NCI-H2029 (cell line): ENCODE results near the gene OR5AL1.
"Not testable (repeated sequence)": the region's sequence is repeated elsewhere in the genome, so short reads cannot be mapped to it uniquely, and the experiment has no call there.

Experiments used
- DNase-seq: peaks from one replicate; lab custom pipeline; 2025; lab: John Stamatoyannopoulos, UW

The OR5AL1 gene

DNA sequence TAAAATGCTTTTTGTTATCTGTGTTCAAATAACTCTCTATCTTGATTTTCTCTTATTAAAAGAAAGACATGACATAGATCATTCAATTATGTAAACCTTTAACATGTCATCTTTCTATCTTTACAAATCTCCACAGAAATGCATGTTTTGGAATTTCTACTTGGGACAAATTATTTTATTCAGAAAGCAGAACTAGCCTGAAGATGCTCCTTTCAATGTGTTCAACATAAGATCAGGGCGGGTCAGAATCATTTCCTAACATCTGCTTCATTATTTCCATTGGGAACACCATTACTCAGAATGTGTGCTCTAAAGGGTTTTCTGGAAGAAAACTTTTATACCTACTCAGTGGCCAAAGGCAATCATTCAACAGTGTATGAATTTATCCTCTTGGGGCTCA is at the start of gene OR5AL1:
OR5AL1 (plus strand) TSS at position 301 of the 400 bp plus-strand sequence.
- no peak for DNase-seq

DNA sequence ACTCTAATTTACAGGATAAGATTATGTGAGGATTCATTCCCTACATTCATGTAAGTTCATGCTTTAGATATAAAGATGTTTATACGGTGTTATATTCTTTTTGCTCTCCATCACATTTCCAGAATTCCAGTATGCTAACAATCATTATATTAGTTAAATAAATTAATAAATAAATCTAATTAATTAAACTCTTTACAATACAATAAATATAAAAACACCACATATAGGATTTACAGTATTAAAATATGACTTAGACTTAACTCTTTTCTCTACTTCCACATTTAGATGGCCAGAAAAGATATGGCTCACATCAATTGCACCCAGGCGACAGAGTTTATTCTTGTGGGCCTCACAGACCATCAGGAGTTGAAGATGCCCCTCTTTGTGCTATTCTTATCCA is 37.2 kb upstream of the OR5AL1 start, which contains the start of gene OR8U1:
OR8U1 (plus strand) TSS at position 301 of the 400 bp plus-strand sequence; CDS start at position 301, 0 bp downstream.
- no peak for DNase-seq

GRCh38 chr11:56380120-56380519 is 32.4 kb upstream of the OR5AL1 start:
- no peak for DNase-seq

DNA sequence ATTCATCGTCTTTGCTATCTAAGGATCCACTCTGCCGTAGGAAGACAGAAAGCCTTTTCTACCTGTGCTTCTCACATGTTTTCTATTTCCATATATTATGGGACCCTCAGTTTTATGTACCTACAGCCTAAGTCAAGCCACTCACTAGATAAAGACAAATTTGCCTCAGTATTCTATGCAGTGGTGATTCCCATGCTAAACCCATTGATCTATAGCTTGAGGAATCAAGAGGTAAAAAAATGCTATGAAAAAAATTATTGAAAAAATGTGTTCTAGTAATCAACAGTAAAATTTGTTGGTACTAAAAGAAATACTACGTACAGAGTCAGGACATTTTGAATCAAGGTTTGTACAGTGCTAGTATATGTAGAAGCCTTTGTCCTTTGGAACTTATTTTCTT is 18.1 kb upstream of the OR5AL1 start:
- no peak for DNase-seq

- no peak for DNase-seq
Observed at GRCh38 chr11:56396047-56396446, 16.4 kb upstream of the OR5AL1 start.

DNA sequence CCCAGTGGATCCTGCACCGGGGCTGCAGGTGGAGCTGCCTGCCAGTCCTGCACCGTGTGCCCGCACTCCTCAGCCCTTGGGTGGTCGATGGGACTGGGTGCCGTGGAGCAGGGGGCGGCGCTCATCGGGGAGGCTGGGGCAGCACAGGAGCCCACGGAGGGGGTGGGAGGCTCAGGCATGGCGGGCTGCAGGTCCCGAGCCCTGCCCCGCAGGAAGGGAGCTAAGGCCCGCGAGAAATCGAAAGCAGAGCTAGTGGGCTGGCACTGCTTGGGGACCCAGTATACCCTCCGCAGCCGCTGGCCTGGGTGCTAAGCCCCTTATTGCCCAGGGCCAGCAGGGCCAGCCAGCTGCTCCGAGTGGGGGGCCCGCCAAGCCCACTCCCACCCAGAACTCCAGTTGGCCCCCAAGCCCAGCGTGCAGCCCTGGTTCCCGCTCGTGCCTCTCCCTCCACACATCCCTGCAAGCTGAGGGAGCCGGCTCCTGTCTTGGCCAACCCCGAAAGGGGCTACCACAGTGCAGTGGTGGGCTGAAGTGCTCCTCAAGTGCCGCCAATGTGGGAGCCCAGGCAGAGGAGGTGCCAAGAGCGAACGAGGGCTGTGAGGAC is 10.5 kb upstream of the OR5AL1 start:
- DNase-seq: not testable (repeated sequence)

DNA sequence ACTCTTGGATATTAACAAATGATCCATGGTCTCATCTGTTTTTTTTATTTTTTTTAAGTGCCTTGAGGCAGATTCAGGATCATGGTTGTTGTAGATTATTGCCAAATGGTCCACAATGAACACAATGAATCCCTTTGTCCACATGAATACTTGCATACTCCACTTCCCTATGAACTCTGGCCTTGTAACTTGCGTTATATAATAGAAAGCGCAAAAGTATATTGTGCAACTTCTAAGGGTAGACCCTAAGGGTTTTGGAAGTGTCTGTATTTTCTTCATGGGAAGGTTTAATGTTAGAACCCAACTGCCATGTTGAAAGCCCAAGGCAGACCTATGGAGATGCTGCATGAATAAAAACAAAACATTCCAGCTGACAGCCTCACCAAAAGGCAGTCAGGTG is 8.1 kb upstream of the OR5AL1 start:
- DNase-seq: no peak

- DNase-seq: no peak
Observed at GRCh38 chr11:56410801-56411200, 1.7 kb upstream of the OR5AL1 start.

DNA sequence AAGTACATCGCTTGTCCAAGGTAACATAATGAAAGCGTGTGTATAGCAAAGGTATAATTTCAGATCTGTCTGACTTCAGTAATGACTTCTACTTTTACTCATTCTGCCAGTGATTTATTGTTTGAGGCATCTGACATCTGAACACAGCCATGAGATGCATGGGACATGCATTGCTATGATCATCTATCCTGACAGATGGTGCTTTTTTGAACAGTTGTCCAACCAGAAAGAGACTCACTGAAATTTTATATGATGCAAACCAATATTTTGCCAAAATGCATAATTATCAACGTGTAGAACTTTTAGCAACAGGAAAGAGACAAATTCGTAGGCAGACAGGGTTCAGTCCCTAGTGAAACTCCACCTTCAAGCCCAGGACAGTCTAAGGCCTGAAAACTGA is 41.0 kb downstream of the OR5AL1 start:
- DNase-seq: no peak

- DNase-seq: no peak
Observed at GRCh38 chr11:56457076-56457475, 44.6 kb downstream of the OR5AL1 start.
